Stimulated activated CD4-positive, alpha-beta T cell treated with anti-CD3 and anti-CD28 coated beads, Interleukin-1b, Interleukin-23, amount 100 ng/mL, for 24 hours (primary cell): ENCODE measurements around the gene GSE1.

Source experiments
- DNase-seq, 4 experiments: peaks; one replicate each; pipeline ENCODE4 v3.0.0-alpha.2; 2020; ENCODE audit warnings: low read depth in 4 of 4, low spot score in 1 of 4

Gene GSE1

DNA sequence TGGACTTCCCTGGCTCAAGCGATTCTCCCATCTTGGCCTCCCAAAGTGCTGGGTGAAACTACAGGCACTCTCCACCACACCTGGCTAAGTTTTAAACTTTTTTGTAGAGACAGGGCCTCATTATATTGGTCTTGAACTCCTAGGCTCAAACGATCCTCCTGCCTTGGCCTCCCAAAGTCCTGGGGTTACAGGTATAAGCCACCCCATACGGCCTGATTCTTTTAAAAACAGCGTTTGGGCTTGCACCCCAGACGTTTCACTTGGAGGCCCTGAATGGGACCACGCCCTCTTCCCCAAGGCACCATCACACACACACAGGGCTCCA, 105.0 kb downstream of the GSE1 start:
- DNase-seq: no peak

GRCh38 chr16:85718682-85719081, 105.6 kb downstream of the GSE1 start:
- no peak for DNase-seq

DNA sequence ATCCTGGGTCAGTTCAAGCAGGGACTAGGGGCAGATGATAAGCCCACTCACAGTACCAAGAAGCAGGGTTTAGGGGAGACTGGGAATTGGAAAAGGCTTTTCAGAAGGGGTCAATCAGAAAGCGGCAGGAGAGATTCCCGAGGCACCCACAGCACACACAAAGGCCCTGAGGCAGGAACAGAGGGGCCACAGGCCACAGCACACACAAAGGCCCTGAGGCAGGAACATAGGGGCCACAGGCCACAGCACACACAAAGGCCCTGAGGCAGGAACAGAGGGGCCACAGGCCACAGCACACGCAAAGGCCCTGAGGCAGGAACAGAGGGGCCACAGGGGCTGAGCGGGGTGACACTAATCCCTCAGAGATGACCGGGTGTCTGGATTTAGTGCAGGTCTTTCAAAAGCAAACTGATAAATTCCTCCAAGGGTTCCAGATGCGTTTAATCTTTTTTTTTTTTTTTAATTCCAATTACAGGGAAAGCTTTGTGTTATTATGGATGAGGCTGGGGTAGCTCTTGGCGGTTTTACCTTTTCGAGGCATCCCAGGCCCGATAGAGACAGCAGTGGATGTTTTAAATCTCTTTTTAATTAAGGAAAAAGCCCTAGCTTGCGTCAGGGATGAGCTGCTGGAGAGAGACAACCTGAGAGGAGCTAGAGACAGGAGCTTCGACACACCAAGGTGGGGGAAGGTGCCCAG, 106.6 kb downstream of the GSE1 start:
- DNase-seq: no peak

DNA sequence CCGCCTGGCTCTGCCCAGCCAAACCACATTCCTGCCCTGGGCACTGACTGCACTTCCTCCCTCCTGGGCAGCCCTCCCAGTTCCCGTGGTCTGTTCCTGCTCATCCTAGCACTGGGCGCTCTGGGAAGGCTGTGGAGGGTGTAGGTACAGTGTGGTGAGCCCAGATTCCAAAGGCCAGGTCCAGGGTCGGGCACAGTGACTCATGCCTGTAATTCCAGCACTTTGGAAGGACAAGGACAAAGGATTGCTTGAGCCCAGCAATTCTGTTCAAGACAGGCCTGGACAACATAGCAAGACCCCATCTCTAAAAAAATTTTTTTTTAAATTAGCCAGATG, 107.1 kb downstream of the GSE1 start:
- no peak for DNase-seq

- no peak for DNase-seq
These were observed 109.2 kb downstream of the GSE1 start for GRCh38 chr16:85722128-85722893.

DNA sequence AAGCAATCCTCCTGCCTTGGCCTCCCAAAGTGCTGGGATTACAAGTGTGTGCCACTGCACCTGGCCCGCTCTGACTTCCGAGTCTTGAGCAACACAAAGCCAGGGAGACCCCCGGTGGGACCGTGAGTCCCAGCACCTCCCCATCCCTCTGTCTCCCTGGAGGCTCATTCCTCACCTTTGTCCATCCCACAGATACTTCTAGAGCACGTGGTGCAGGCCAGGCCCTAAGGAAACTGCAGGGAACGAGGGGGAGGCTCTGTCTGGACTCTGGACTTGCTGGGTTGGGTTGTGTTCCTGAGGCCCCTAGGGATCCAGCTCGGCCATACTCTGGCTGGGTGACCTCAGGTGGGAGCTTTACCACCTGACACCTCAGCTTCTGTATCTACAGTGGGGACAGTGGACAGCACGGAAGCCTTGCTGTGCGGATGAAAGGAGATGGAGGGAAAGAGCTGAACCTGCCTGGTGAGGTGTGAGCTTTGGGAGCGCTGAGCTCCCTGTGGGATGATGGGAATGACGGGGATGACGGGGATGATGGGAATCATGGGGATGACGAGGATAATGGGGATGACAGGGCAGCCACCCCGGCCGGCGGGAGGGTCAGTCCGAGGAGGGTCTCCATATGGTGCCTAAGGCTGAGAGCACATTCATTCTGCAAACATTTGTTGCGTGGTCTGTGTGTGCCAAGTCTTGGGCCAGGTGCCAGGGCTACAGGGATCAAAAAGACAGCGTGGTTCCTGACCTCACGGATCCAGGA, 111.2 kb downstream of the GSE1 start:
- no peak for DNase-seq

- no peak for DNase-seq
These were observed 111.8 kb downstream of the GSE1 start for GRCh38 chr16:85724936-85725335.
